ENCODE data around the gene SLC23A1.
"Not testable (repeated sequence)": the region's sequence is repeated elsewhere in the genome, so short reads cannot be mapped to it uniquely, and the experiment has no call there.

SLC23A1 gene

DNA sequence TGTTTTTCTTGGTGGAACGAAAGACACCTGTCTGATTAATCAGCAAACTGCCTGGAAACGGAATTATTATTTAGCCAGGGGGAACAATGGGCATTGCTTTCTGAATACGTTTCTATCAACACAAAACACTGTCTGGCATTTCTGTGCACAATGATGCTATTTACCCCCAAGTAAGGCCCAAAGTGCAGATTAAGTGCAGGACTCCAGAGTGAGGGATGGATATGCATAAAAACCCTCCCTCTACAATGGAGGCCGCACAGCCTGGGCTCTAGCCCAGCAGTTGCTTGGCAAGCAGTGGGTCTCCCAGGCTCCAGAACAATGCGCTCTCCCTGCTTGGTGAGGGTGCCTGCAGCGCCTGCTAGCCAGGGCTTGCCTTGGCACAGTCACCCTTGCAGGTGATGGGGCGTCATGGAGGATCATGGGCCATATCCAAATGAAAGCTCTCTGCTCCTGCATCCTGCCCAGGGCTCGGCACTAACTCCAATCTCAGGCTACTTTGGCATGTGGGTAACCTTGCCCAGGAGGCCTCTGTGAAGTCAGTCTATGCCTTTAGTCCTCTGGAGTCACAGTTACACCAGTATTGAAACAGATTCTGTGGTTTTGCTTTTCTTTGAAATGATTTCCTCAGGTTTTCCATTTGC lies 32.2 kb upstream of the SLC23A1 start:
- Histone ChIP-seq H3K9ac (ENCODE audit: low read depth, low read length) (no peak overlapping the region), H3K9me3 (ENCODE audit: control insufficient read depth, insufficient read depth, low read length) (no peaks in the 10 kb centered on the region), H3K4me3 (ENCODE audit: low read depth, low read length) (no peak overlapping the region), H3K4me1 (ENCODE audit: control insufficient read depth, insufficient read depth, low read length) (peaks cover 2% of the 10 kb centered on the region), H3K36me3 (ENCODE audit: control insufficient read depth, insufficient read depth, low read length) (no peaks in the 10 kb centered on the region), H3K27me3 (ENCODE audit: control insufficient read depth, insufficient read depth, low read length) (no peaks in the 10 kb centered on the region)

DNA sequence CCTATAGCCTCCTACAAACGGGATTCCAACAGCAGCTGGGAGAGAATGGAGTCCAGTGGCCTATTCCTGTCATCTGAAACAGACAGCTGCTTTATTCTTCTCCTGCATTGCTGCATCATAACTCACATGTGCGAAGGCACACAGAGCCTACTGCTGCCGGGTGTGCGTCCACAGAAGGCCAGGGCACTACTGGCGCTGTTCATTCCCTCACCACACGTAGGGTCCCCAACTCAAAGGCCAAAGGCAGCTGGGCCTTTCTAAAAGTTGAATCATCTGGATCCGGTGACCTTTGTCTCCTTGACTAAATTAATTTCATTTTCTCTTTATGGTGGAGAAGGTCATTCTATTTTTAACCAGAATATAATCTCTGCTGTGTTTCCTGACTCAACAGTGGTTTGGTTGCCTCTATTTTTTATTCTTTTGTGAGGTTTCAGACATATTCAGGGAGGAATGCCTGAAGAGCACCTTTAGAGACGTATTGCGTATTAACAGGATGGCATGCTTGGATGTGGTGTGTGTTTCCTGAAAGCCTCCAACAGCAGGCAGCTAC lies 31.6 kb upstream of the SLC23A1 start:
- no peaks in the 10 kb centered on the region for H3K36me3 ChIP-seq (ENCODE audit: control insufficient read depth, insufficient read depth, low read length)
- H3K27me3 ChIP-seq (ENCODE audit: control insufficient read depth, insufficient read depth, low read length) = no peaks in the 10 kb centered on the region
- H3K4me3 ChIP-seq (ENCODE audit: low read depth, low read length) = no peak overlapping the region
- H3K9ac ChIP-seq (ENCODE audit: low read depth, low read length) = no peak overlapping the region
- no peaks in the 10 kb centered on the region for H3K4me1 ChIP-seq (ENCODE audit: control insufficient read depth, insufficient read depth, low read length)
- H3K9me3 ChIP-seq (ENCODE audit: control insufficient read depth, insufficient read depth, low read length) = no peaks in the 10 kb centered on the region

DNA sequence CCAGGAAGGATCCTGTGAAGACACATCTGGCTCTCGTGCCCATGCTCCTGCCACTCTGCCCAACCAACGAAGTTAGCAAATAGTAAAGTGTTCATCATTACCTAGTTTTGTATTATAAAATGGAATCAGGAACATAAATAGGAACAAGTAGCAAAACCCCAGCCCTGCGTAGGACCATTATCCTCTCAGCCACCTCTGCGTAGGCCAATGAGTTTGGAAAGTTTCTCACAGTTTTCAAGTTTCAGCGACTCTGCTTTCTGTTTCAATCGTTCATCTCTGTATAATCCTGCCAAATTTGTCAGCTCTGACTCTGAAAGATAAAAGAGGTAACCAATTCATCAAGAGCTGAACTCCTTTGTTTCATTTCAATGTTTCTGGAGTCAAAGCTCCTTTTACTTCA lies 30.9 kb upstream of the SLC23A1 start:
- Histone ChIP-seq H3K4me3 (ENCODE audit: low read depth, low read length) (no peak overlapping the region), H3K4me1 (ENCODE audit: control insufficient read depth, insufficient read depth, low read length) (no peaks in the 10 kb centered on the region), H3K9ac (ENCODE audit: low read depth, low read length) (no peak overlapping the region), H3K27me3 (ENCODE audit: control insufficient read depth, insufficient read depth, low read length) (no peaks in the 10 kb centered on the region), H3K9me3 (ENCODE audit: control insufficient read depth, insufficient read depth, low read length) (no peaks in the 10 kb centered on the region), H3K36me3 (ENCODE audit: control insufficient read depth, insufficient read depth, low read length) (no peaks in the 10 kb centered on the region)

DNA sequence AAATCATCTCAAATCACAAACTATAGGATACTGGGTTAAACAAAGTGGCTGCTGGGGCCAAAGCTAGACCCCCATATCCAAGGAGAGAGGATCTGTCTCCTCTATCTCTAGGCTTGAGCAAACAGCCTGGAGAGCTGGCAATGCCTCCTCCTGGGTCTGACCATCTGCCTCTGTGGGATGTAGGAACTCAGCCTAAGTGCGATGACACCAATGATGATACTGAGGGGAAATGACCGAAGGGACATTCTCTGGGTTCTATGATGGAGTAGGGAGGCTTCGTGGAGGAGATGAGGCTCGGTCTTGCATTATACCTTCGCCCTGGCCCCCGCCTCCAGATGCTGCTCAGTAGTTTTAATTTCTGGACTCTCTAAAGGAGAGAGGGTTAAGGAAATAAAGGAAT lies 30.1 kb upstream of the SLC23A1 start:
- no peaks in the 10 kb centered on the region for H3K9me3 ChIP-seq (ENCODE audit: control insufficient read depth, insufficient read depth, low read length)
- H3K9ac ChIP-seq (ENCODE audit: low read depth, low read length) = no peak overlapping the region
- no peaks in the 10 kb centered on the region for H3K36me3 ChIP-seq (ENCODE audit: control insufficient read depth, insufficient read depth, low read length)
- no peaks in the 10 kb centered on the region for H3K4me1 ChIP-seq (ENCODE audit: control insufficient read depth, insufficient read depth, low read length)
- H3K4me3 ChIP-seq (ENCODE audit: low read depth, low read length) = no peak overlapping the region
- H3K27me3 ChIP-seq (ENCODE audit: control insufficient read depth, insufficient read depth, low read length) = no peaks in the 10 kb centered on the region

DNA sequence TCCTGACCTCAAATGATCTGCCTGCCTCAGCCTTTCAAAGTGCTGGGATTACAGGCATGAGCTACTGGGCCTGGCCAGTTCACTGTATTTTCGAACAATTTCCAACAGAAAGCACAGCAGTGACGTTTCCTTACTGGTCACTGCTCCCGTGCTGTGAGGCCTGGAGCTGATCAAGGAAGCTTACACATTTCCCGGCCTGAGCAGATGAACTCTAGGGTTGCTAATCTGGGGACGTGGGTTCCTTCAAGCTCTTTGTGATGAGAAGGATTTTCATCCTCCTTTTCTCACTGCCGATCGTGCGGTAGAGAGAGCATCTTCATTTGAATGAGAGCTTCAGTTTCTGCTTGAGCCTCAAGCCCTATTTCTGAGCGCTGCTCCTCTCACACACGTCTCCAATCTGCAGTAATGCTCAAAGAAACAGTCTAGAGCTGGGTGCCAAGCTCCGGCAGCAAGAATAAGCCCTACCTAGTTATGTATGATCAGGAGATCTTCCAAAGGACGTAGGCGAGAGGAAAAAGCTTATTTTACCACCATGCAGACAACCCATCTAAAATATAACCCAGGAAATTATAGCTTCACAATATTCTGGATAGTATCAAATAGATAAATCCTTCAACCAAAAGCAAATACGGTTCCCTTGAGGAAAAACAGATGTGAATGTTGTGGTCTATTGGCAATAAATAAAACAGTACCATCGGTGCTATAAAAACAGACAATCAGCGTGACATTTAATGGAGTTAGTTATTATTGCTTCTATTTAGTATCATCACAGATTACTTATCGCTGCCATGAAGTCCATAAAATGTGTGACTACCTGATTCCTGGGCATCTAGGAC lies 28.1 kb upstream of the SLC23A1 start:
- Histone ChIP-seq H3K9ac (ENCODE audit: low read depth, low read length) (no peak overlapping the region), H3K27me3 (ENCODE audit: control insufficient read depth, insufficient read depth, low read length) (peaks cover 10% of the 10 kb centered on the region), H3K4me3 (ENCODE audit: low read depth, low read length) (no peak overlapping the region), H3K4me1 (ENCODE audit: control insufficient read depth, insufficient read depth, low read length) (no peaks in the 10 kb centered on the region), H3K36me3 (ENCODE audit: control insufficient read depth, insufficient read depth, low read length) (no peaks in the 10 kb centered on the region), H3K9me3 (ENCODE audit: control insufficient read depth, insufficient read depth, low read length) (no peaks in the 10 kb centered on the region)

DNA sequence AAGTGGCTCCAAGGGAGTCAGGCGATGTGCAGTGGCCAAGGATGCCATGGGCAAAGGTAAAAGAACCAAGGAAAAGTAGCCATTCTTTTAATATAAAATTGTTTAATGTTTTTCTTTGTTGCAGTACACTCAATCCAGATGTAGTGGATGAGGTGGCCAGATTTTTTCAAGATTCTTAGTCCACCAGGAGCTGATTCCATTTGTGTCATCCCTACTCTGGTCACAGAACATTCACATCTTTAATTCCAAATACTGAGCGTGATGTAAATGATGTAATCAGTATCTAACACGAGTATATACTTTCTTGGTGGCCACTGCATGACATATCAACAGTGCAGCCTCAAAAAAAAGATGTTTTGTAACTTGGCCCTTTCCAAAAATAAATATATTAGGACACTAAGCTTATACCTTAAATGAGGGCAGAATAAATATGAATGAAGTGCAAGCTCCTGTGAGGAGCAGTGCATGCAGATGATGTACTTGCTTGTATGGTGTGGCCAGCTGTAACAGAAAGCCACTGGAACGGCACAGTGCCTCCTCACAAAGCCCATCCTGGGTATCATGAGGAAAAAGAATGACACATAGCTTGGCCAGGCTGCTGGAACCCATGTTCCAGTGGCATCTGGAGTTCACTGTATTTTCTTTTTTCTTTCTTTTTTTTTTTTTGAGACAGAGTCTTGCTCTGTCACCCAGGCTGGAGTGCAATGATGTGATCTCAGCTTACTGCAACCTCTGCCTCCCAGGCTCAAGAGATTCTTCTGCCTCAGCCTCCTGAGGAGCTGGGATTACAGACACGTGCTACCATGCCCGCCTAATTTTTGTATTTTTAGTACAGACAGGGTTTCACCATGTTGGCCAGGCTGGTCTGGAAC lies 27.3 kb upstream of the SLC23A1 start:
- Histone ChIP-seq H3K27me3 (ENCODE audit: control insufficient read depth, insufficient read depth, low read length) (peaks cover 10% of the 10 kb centered on the region), H3K9ac (ENCODE audit: low read depth, low read length) (no peak overlapping the region), H3K36me3 (ENCODE audit: control insufficient read depth, insufficient read depth, low read length) (no peaks in the 10 kb centered on the region), H3K4me1 (ENCODE audit: control insufficient read depth, insufficient read depth, low read length) (no peaks in the 10 kb centered on the region), H3K9me3 (ENCODE audit: control insufficient read depth, insufficient read depth, low read length) (no peaks in the 10 kb centered on the region), H3K4me3 (ENCODE audit: low read depth, low read length) (no peak overlapping the region)

DNA sequence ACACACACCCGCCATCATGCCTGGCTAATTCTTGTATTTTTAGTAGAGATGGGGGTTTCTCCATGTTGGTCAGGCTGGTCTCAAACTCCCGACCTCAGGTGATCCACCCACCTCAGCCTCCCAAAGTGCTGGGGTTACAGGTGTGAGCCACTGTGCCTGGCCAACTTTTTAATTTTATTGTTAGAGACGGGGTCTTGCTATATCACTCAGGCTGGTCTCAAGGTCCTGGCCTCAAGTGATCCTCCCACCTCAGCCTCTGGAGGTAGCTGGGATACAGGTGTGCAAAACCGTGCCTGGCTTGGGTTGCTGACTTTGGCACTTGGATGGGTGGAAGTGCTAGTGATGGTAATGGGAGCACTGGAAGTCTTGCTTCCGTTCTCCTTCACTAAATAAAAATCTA lies 26.0 kb upstream of the SLC23A1 start:
- not testable (repeated sequence) for H3K4me1 ChIP-seq (ENCODE audit: control insufficient read depth, insufficient read depth, low read length); H3K9me3 ChIP-seq (ENCODE audit: control insufficient read depth, insufficient read depth, low read length); H3K9ac ChIP-seq (ENCODE audit: low read depth, low read length); H3K36me3 ChIP-seq (ENCODE audit: control insufficient read depth, insufficient read depth, low read length); H3K4me3 ChIP-seq (ENCODE audit: low read depth, low read length)
- H3K27me3 ChIP-seq (ENCODE audit: control insufficient read depth, insufficient read depth, low read length) = peaks cover 10% of the 10 kb centered on the region

DNA sequence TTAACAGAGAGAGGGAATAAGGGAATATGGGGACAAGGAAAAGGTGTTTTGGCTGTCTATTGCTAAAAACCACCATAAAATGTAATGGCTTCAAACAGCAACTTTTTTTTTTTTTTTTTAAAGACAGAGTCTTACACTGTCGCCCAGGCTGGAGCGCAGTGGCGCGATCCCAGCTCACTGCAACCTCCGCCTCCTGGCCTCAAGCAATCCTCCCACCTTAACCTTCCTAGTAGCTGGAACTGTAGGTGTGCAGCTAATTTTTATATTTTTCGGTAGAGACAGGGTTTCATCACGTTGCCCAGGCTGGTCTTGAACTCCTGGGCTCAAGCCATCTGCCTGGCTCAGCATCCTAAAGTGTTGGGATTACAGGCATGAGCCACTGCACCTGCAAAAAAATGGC lies 25.1 kb upstream of the SLC23A1 start:
- Histone ChIP-seq H3K4me3 (ENCODE audit: low read depth, low read length) (no peak overlapping the region), H3K4me1 (ENCODE audit: control insufficient read depth, insufficient read depth, low read length) (peaks cover 2% of the 10 kb centered on the region), H3K9me3 (ENCODE audit: control insufficient read depth, insufficient read depth, low read length) (no peaks in the 10 kb centered on the region)

DNA sequence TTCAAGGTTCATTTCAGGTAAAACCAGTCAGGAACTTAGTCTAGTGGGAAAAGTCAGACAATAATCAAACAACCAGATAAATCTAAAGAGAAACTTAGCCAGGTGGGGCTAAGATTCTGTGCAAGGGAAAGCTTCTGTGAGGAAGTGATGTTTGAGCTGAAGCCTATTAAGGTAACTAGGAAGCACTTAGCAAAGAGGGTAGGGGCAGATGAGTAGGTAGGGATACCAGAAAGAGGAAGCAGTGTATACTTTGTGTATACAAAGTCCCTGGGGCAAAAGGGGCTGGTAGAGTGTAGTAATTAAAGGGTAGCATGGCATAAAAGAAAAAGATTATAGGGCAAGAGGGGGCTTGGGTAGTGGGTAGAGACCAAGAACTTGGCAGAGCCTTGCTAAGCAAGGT lies 24.4 kb upstream of the SLC23A1 start:
- no peaks in the 10 kb centered on the region for H3K9me3 ChIP-seq (ENCODE audit: control insufficient read depth, insufficient read depth, low read length)
- no peaks in the 10 kb centered on the region for H3K36me3 ChIP-seq (ENCODE audit: control insufficient read depth, insufficient read depth, low read length)
- H3K27me3 ChIP-seq (ENCODE audit: control insufficient read depth, insufficient read depth, low read length) = peaks cover 10% of the 10 kb centered on the region
- peaks cover 2% of the 10 kb centered on the region for H3K4me1 ChIP-seq (ENCODE audit: control insufficient read depth, insufficient read depth, low read length)
- H3K4me3 ChIP-seq (ENCODE audit: low read depth, low read length) = no peak overlapping the region
- no peak overlapping the region for H3K9ac ChIP-seq (ENCODE audit: low read depth, low read length)

More for the DNA sequence above, 25.1 kb upstream of the SLC23A1 start:
- H3K27me3 ChIP-seq (ENCODE audit: control insufficient read depth, insufficient read depth, low read length) = peaks cover 10% of the 10 kb centered on the region
- no peaks in the 10 kb centered on the region for H3K36me3 ChIP-seq (ENCODE audit: control insufficient read depth, insufficient read depth, low read length)
- no peak overlapping the region for H3K9ac ChIP-seq (ENCODE audit: low read depth, low read length)

DNA sequence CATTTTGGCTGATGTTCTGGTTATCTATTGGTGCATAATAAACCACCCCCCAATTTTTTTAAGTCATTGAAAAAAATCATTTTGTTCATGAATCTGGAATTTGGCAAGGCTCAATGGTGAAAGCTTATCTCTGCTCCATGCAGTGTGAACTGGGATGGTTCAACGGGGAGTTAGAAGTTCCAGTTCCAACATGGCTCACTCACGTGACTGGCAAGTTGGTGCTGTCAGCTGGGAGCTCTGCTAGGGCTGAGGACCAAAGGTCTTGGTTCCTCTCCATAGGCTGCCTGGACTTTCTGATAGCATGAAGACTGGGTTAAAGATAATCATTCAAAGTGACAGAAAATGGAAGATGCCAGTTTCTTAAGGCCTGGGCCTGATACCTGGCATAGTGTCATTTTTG lies 23.9 kb upstream of the SLC23A1 start:
- Histone ChIP-seq H3K36me3 (ENCODE audit: control insufficient read depth, insufficient read depth, low read length) (no peaks in the 10 kb centered on the region), H3K9me3 (ENCODE audit: control insufficient read depth, insufficient read depth, low read length) (no peaks in the 10 kb centered on the region), H3K4me1 (ENCODE audit: control insufficient read depth, insufficient read depth, low read length) (peaks cover 2% of the 10 kb centered on the region), H3K4me3 (ENCODE audit: low read depth, low read length) (no peak overlapping the region), H3K27me3 (ENCODE audit: control insufficient read depth, insufficient read depth, low read length) (peaks cover 10% of the 10 kb centered on the region), H3K9ac (ENCODE audit: low read depth, low read length) (no peak overlapping the region)

DNA sequence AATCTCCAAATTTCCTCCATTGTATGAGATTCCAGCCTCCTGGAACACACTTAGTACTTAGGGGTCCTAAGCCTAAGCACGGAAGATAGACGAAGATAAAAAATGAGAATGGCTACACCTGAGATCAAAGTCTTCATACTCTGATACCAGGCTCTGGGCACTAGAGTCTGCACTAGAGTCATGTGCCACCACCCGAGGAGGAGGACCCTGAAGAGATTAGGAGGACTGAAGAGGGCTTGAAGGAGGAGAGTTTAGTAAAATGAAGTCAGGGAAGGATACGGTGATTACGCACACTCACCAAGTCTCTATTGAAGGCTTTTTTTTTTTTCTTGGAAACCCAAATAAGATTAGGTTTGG lies 21.4 kb upstream of the SLC23A1 start:
- peaks cover 10% of the 10 kb centered on the region for H3K27me3 ChIP-seq (ENCODE audit: control insufficient read depth, insufficient read depth, low read length)
- no peaks in the 10 kb centered on the region for H3K36me3 ChIP-seq (ENCODE audit: control insufficient read depth, insufficient read depth, low read length)
- peak overlapping the region; percentile 77 for H3K4me3 ChIP-seq (ENCODE audit: low read depth, low read length)
- H3K9ac ChIP-seq (ENCODE audit: low read depth, low read length) = no peak overlapping the region
- no peaks in the 10 kb centered on the region for H3K9me3 ChIP-seq (ENCODE audit: control insufficient read depth, insufficient read depth, low read length)
- peaks cover 2% of the 10 kb centered on the region for H3K4me1 ChIP-seq (ENCODE audit: control insufficient read depth, insufficient read depth, low read length)
